Forelimb muscle (tissue), 1 donor: ENCODE measurements around the gene SEPHS1. TPM values are rescaled to one million over a fixed set of nuclear protein-coding genes. Genes with fewer than 3 reads are reported as not detected.

ENCODE experiments used
- DNase-seq: peaks from one replicate; pipeline ENCODE4 v3.0.0-alpha.2; 2013; ENCODE audit warnings: low read depth
- polyA plus RNA-seq: library from polyadenylated mRNA; unstranded; fragments of 120-200 nt; gene quantifications from one replicate; pipeline ENCODE4 v1.2.1, GENCODE V29; 2013; ENCODE audit not compliant: insufficient read length

Gene SEPHS1
- polyA plus RNA-seq, 1 donor, result 52.4 TPM

GRCh38 chr10:13328613-13329012 is 19.5 kb downstream of the SEPHS1 start:
- DNase-seq, result no peak

GRCh38 chr10:13328126-13328525 is 20.0 kb downstream of the SEPHS1 start:
- no peak for DNase-seq

GRCh38 chr10:13327534-13327933 is 20.6 kb downstream of the SEPHS1 start:
- peak; percentile 45 for DNase-seq

- DNase-seq, result no peak
These were observed 25.4 kb downstream of the SEPHS1 start for GRCh38 chr10:13322615-13323148.

GRCh38 chr10:13321576-13321975 is 26.5 kb downstream of the SEPHS1 start:
- no peak for DNase-seq

GRCh38 chr10:13319166-13319565 is 28.9 kb downstream of the SEPHS1 start:
- no peak for DNase-seq

GRCh38 chr10:13317474-13317873 is 30.6 kb downstream of the SEPHS1 start:
- DNase-seq, result no peak

GRCh38 chr10:13316635-13317311 is 31.3 kb downstream of the SEPHS1 start:
- no peak for DNase-seq

GRCh38 chr10:13315361-13315760 is 32.7 kb downstream of the SEPHS1 start:
- DNase-seq, result no peak

- DNase-seq, result no peak
These were observed 36.9 kb downstream of the SEPHS1 start for GRCh38 chr10:13311177-13311575.

- DNase-seq, result no peak
These were observed 37.4 kb downstream of the SEPHS1 start for GRCh38 chr10:13310518-13311176.

- DNase-seq, result no peak
These were observed 38.3 kb downstream of the SEPHS1 start for GRCh38 chr10:13309792-13310191.

GRCh38 chr10:13308096-13308495 is 40.0 kb downstream of the SEPHS1 start:
- DNase-seq, result no peak

GRCh38 chr10:13306103-13306502 is 42.0 kb downstream of the SEPHS1 start:
- DNase-seq, result no peak

GRCh38 chr10:13302821-13303555 is 45.1 kb downstream of the SEPHS1 start:
- DNase-seq, result no peak

GRCh38 chr10:13299437-13300287 is 48.4 kb downstream of the SEPHS1 start, which contains the start of gene PHYH:
Gene PHYH (minus strand): TSS chr10:13300064. CDS start chr10:13300042, 22 bp downstream.
- peak; percentile 74 for DNase-seq

- no peak for DNase-seq
These were observed 49.2 kb downstream of the SEPHS1 start for GRCh38 chr10:13298748-13299436.

- DNase-seq, result no peak
These were observed 51.6 kb downstream of the SEPHS1 start for GRCh38 chr10:13296476-13296875.

- DNase-seq, result no peak
These were observed 53.3 kb downstream of the SEPHS1 start for GRCh38 chr10:13294784-13295183.

- no peak for DNase-seq
These were observed 56.0 kb downstream of the SEPHS1 start for GRCh38 chr10:13291821-13292773.
